Measurements from ENCODE around the gene MYO15A.

MYO15A gene

GRCh38 chr17:18224053-18224386 lies 115.5 kb downstream of the MYO15A start:
- no peak for DNase-seq (ENCODE audit: low spot score)

DNA sequence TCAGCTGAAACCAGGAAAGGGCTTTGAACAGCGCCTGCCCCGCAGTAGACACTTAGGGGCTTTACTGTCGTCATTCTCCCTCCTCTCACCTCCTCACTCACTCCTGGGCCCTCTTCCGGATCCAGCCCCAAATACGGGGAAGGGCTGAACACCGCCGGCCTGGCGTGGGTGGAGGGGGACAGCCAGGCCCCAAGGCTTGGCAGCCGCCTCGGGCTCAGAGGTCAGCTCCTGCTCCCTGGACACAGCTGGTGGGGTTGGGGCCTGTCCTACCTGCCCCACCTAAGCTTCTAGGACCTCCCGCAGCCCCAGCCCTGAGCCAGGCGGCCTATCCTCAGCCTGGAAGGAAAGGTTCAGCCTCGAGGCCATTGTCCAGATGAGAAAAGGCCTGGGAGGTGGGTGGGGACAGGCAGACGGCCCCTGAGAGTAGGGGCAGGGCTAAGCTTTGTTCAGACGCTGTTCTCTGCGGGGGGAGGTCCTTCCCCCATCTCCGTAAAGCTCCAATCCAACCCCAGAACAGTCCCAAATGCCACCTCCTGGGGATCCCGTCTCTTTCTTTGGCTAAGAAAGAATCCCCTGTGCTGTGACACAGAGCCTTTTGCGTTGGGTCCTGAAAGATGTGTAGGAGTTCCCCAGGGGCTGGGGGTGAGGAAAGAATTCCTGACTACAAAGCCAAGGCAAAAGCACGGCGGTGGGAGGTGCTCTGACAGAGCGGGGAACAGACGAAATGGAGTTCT lies 116.0 kb downstream of the MYO15A start:
- peak; percentile 96 for DNase-seq (ENCODE audit: low spot score)

- peak; percentile 100 for DNase-seq (ENCODE audit: low spot score)
Observed at GRCh38 chr17:18225121-18225641, 116.6 kb downstream of the MYO15A start, which contains the start of gene LLGL1. Gene LLGL1 (plus strand): TSS chr17:18225635. CDS start chr17:18225683, 48 bp downstream.

- no peak for DNase-seq (ENCODE audit: low spot score)
Observed at GRCh38 chr17:18225642-18226283, 117.2 kb downstream of the MYO15A start.

DNA sequence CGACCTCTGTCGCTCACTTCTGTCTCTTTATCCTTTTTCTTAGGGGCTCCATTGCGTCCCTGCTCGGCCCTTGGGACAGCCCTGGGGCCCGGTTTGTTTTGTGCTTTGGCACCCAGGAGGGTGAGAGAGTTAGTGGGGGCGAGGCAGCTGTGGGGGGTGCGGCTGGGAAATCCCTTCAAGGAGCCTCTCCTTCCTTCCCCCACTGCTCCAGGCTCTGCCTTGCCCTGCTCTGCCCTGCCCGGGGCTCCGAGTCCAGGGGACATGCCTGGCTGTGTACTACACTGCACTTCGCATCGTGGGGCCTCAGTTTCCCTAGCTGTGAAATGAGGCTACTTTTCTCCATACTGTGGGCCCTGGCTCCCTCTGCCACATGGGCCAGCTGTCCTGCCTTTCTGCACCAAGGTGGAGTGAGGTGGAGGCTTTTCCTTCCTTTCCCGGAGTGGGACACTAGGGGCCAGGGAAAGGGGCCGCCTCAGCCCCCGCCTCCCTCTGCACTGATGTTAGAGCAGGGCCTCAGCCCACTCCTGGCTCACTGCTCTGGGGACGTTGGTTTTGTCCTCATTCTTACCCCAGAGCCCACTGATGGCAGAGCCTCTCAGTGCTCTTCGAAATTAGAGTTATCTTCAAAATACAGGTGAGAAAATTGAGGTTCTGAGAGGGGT lies 117.9 kb downstream of the MYO15A start:
- DNase-seq (ENCODE audit: low spot score): no peak

- no peak for DNase-seq (ENCODE audit: low spot score)
Observed at GRCh38 chr17:18227635-18228034, 119.1 kb downstream of the MYO15A start.

- no peak for DNase-seq (ENCODE audit: low spot score)
Observed at GRCh38 chr17:18228176-18228682, 119.7 kb downstream of the MYO15A start.

- no peak for DNase-seq (ENCODE audit: low spot score)
Observed at GRCh38 chr17:18229254-18229653, 120.7 kb downstream of the MYO15A start.
